Measurements from ENCODE around the gene OTX1. TPM values are rescaled to one million over a fixed set of nuclear protein-coding genes. Genes with fewer than 3 reads are reported as not detected.

Gene OTX1
- total and polyA plus RNA-seq, 2 of the 4 experiments (the other 2 are of a cell fraction), result 0.03 TPM; not detected in 1

- H3K9ac ChIP-seq (ENCODE audit: low read depth, low read length), result no peak overlapping the region
- no peak overlapping the region for H2AK5ac ChIP-seq (ENCODE audit: low read depth, low read length)
- H2AK9ac ChIP-seq (replicated peaks; ENCODE audit: low read depth, low read length, poor library complexity), result peak overlapping the region; percentile 49
- H4K20me1 ChIP-seq (ENCODE audit: insufficient read depth, low read length), result peaks cover 10% of the 10 kb centered on the region; the same call in 1 of the 2 replicates
- H4K8ac ChIP-seq (ENCODE audit: low read depth in 2 of 2, low read length in 2 of 2), result no peak overlapping the region
- no peak overlapping the region for H3K4me3 ChIP-seq (ENCODE audit: insufficient read depth, low read depth, low read length)
- no peak overlapping the region for H2BK15ac ChIP-seq (ENCODE audit: low read depth, low read length)
- no peak overlapping the region for H3K56ac ChIP-seq (ENCODE audit: extremely low read depth, insufficient read depth, low read length)
- H3K4me2 ChIP-seq (ENCODE audit: low read depth, low read length), result peak overlapping the region; percentile 36
- peak overlapping the region; percentile 52; the same call in 1 of the 2 replicates for H3K23ac ChIP-seq (ENCODE audit: low read depth, low read length)
- H3K79me1 ChIP-seq (ENCODE audit: low read depth in 1 of 2, low read length in 2 of 2), result no peaks in the 10 kb centered on the region
- no peak overlapping the region for H2BK5ac ChIP-seq (ENCODE audit: low read depth, low read length, poor library complexity, severe bottlenecking)
- H3K4ac ChIP-seq (ENCODE audit: low read depth, low read length), result no peak overlapping the region
- intact Hi-C loops (cut with micrococcal nuclease), result no loop called here
- TF ChIP-seq RFX5 (IDR thresholded peaks at IDR 0.05; ENCODE audit: low read depth, low read length) (no peak), MAFK (IDR thresholded peaks at IDR 0.05; ENCODE audit: low read depth, low read length) (no peak), CEBPB (IDR thresholded peaks at IDR 0.05; ENCODE audit: low read depth, low read length) (no peak), POLR2A (IDR thresholded peaks at IDR 0.05; ENCODE audit: low read depth, low read length) (no peak), NFE2L2 (IDR thresholded peaks at IDR 0.05; ENCODE audit: low read depth, low read length) (no peak), RCOR1 (IDR thresholded peaks at IDR 0.05; ENCODE audit: insufficient replicate concordance, low read length) (no peak), CHD1 (IDR thresholded peaks at IDR 0.05; ENCODE audit: low read depth, low read length) (no peak), FOS (IDR thresholded peaks at IDR 0.05; ENCODE audit: low read depth, low read length) (no peak), MXI1 (IDR thresholded peaks at IDR 0.05; ENCODE audit: borderline replicate concordance, low read depth, low read length) (no peak), USF2 (IDR thresholded peaks at IDR 0.05; ENCODE audit: low read depth, low read length) (no peak), CTCF (conservative IDR thresholded peaks at IDR 0.05; ENCODE audit: low read depth, low read length) (no peak)
- dilution Hi-C loops (cut with HindIII; ENCODE audit: low sequenced_read_pairs, unreplicated experiment), result no loop called here
- ATAC-seq (ENCODE audit: low read depth), result peak; percentile 24
- H3K4me1 ChIP-seq (ENCODE audit: control insufficient read depth, insufficient read depth, low read length), result peaks cover 2% of the 10 kb centered on the region; the same call in 1 of the 2 replicates
- WGBS, 2 experiments (ENCODE audit: extremely low coverage in 2 of 2, insufficient read length in 1 of 2), result 8% methylated on average over 30 of the region's 63 CpGs; no CpG with 5 or more reads in 1 of the 2 experiments
- ChIA-PET CTCF (no interaction called here), POLR2A (ENCODE audit: unreplicated experiment) (no interaction called here)
- no peak overlapping the region for H3K14ac ChIP-seq (replicated peaks; ENCODE audit: low read depth, low read length)
- DNase-seq, result no peak
- in situ Hi-C loops (cut with MboI; ENCODE audit: low sequenced_read_pairs), result no loop called here
- H2BK20ac ChIP-seq (ENCODE audit: low read depth, low read length), result no peak overlapping the region
- H3K18ac ChIP-seq (ENCODE audit: low read depth, low read length), result no peak overlapping the region
- H4K5ac ChIP-seq (ENCODE audit: low read depth, low read length), result no peak overlapping the region
- no peak overlapping the region for H4K91ac ChIP-seq (ENCODE audit: insufficient read depth, low read depth, low read length)
- peaks cover 96% of the 10 kb centered on the region for H3K27me3 ChIP-seq (ENCODE audit: control insufficient read depth, insufficient read depth, low read length)
- no TSS peak for BruUV-seq (replicated peaks)
- H2AFZ ChIP-seq (replicated peaks; ENCODE audit: low read length, poor library complexity), result peak overlapping the region; percentile 76
- H3K27ac ChIP-seq (ENCODE audit: insufficient read depth, low read length), result no peak overlapping the region
- peaks cover 3% of the 10 kb centered on the region; the same call in 1 of the 2 replicates for H3K9me1 ChIP-seq (ENCODE audit: insufficient read depth, low read length)
- peaks cover 35% of the 10 kb centered on the region; the same call in 1 of the 2 replicates for H3K9me3 ChIP-seq (ENCODE audit: control insufficient read depth, insufficient read depth, low read length)
- no peak overlapping the region for H2BK120ac ChIP-seq (ENCODE audit: low read depth, low read length)
- no peaks in the 10 kb centered on the region for H3K36me3 ChIP-seq (ENCODE audit: control insufficient read depth, insufficient read depth, low read length)
These were observed 4.8 kb downstream of the OTX1 start for GRCh38 chr2:63055226-63056106.

Data from IMR-90 (cell line).